Trophoblast cell (in vitro differentiated cells and primary cell): ENCODE measurements around the gene MARK4.
A peak's percentile ranks its signal among the peaks of the same experiment; 100 is the strongest.

Experiments
- DNase-seq, 2 donors: peaks; one replicate each; pipeline ENCODE4 v3.0.0-alpha.2; 2016
- H2AFZ ChIP-seq: 2 replicates; pipeline ENCODE4 v1.6.1; 2013; ENCODE audit warnings: low read length, moderate library complexity, mild to moderate bottlenecking; ENCODE audit not compliant: insufficient read depth, poor library complexity
- H2AK5ac ChIP-seq: 2 replicates; pipeline ENCODE4 v1.6.1; 2013; ENCODE audit warnings: mild to moderate bottlenecking, low read length
- H2BK120ac ChIP-seq: 2 replicates; pipeline ENCODE4 v1.6.1; 2013; ENCODE audit warnings: low read length, mild to moderate bottlenecking, moderate library complexity; ENCODE audit not compliant: insufficient read depth, poor library complexity
- H2BK12ac ChIP-seq: 2 replicates; pipeline ENCODE4 v1.6.1; 2013; ENCODE audit warnings: mild to moderate bottlenecking, low read length, moderate library complexity
- H2BK5ac ChIP-seq: 2 replicates; pipeline ENCODE4 v1.6.1; 2013; ENCODE audit warnings: low read length, low read depth, moderate library complexity, mild to moderate bottlenecking; ENCODE audit not compliant: poor library complexity
- H3K14ac ChIP-seq: 2 replicates; pipeline ENCODE4 v1.6.1; 2013; ENCODE audit warnings: mild to moderate bottlenecking, low read length
- H3K18ac ChIP-seq: 2 replicates; pipeline ENCODE4 v1.6.1; 2013; ENCODE audit warnings: mild to moderate bottlenecking, low read length
- H3K23ac ChIP-seq: 2 replicates; pipeline ENCODE4 v1.6.1; 2013; ENCODE audit warnings: low read length
- H3K27ac ChIP-seq: 2 replicates; pipeline ENCODE4 v1.5.1; 2013; ENCODE audit warnings: low read depth, mild to moderate bottlenecking, inconsistent platforms, low read length, moderate library complexity
- H3K27me3 ChIP-seq: 2 replicates; pipeline ENCODE4 v1.6.1; 2013; ENCODE audit warnings: inconsistent platforms, mild to moderate bottlenecking, low read length, moderate library complexity; ENCODE audit not compliant: insufficient read depth
- H3K36me3 ChIP-seq, 2 experiments: 1 replicate in 1 of 2; 2 replicates in 1 of 2; pipeline ENCODE4 v1.6.1; 2013; ENCODE audit warnings: low read length in 2 of 2, mild to moderate bottlenecking in 2 of 2, moderate library complexity in 1 of 2; ENCODE audit not compliant: insufficient read depth in 2 of 2, control insufficient read depth in 1 of 2
- H3K4ac ChIP-seq: 2 replicates; pipeline ENCODE4 v1.6.1; 2013; ENCODE audit warnings: low read depth, mild to moderate bottlenecking, low read length, moderate library complexity
- H3K4me1 ChIP-seq, 2 experiments: 1 replicate in 1 of 2; 2 replicates in 1 of 2; pipeline ENCODE4 v1.6.1; 2013; ENCODE audit warnings: low read length in 2 of 2, mild to moderate bottlenecking in 2 of 2, moderate library complexity in 1 of 2; ENCODE audit not compliant: insufficient read depth in 2 of 2, control insufficient read depth in 1 of 2
- H3K4me2 ChIP-seq: 2 replicates; pipeline ENCODE4 v1.6.1; 2013; ENCODE audit warnings: inconsistent platforms, mild to moderate bottlenecking, low read length, moderate library complexity
- H3K4me3 ChIP-seq: 2 replicates; pipeline ENCODE4 v1.5.1; 2013; ENCODE audit warnings: mild to moderate bottlenecking, low read depth, low read length, inconsistent platforms
- H3K79me1 ChIP-seq: one replicate; pipeline ENCODE4 v1.6.1; 2013; ENCODE audit warnings: low read length
- H3K79me2 ChIP-seq: 2 replicates; pipeline ENCODE4 v1.6.1; 2013; ENCODE audit warnings: low read length, mild to moderate bottlenecking; ENCODE audit not compliant: control insufficient read depth, insufficient read depth, poor library complexity
- H3K9ac ChIP-seq: 2 replicates; pipeline ENCODE4 v1.6.1; 2013; ENCODE audit warnings: mild to moderate bottlenecking, low read length
- H3K9me3 ChIP-seq: 2 replicates; pipeline ENCODE4 v1.6.1; 2013; ENCODE audit warnings: low read depth, mild to moderate bottlenecking, control low read depth, inconsistent platforms, low read length; ENCODE audit not compliant: insufficient read depth
- H4K12ac ChIP-seq: 2 replicates; pipeline ENCODE4 v1.6.1; 2013; ENCODE audit warnings: low read depth, mild to moderate bottlenecking, low read length, moderate library complexity
- H4K8ac ChIP-seq: 2 replicates; pipeline ENCODE4 v1.6.1; 2013; ENCODE audit warnings: low read depth, mild to moderate bottlenecking, low read length, moderate library complexity
- H4K91ac ChIP-seq: one replicate; pipeline ENCODE4 v1.6.1; 2013; ENCODE audit warnings: low read depth, mild to moderate bottlenecking, low read length, moderate library complexity
- WGBS: extraction: QIAGEN DNeasy Blood & Tissue Kit; methylation state at CpG from one replicate; pipeline ENCODE4 v1.1.7; 2013; ENCODE audit warnings: missing lambda C conversion rate; ENCODE audit not compliant: insufficient read length, insufficient coverage; ENCODE audit errors: extremely low coverage; 5-methylcytosine and 5-hydroxymethylcytosine counted together

The MARK4 gene

GRCh38 chr19:45336696-45337251, 85.7 kb downstream of the MARK4 start:
- H4K12ac ChIP-seq: peak overlapping the region; percentile 2
- DNase-seq: no peak
- WGBS: no CpG with 5 or more reads among the region's 11 CpGs
- no peak overlapping the region for H2AFZ ChIP-seq
- no peak overlapping the region for H4K8ac ChIP-seq
- H3K4me3 ChIP-seq: no peak overlapping the region
- H3K79me1 ChIP-seq: no peaks in the 10 kb centered on the region
- no peak overlapping the region for H4K91ac ChIP-seq
- no peak overlapping the region for H2AK5ac ChIP-seq
- no peak overlapping the region for H3K9ac ChIP-seq
- no peak overlapping the region for H3K4me2 ChIP-seq
- H3K4ac ChIP-seq: no peak overlapping the region
- no peak overlapping the region for H2BK12ac ChIP-seq
- no peak overlapping the region for H3K18ac ChIP-seq
- H3K79me2 ChIP-seq: no peaks in the 10 kb centered on the region
- peaks cover 6% of the 10 kb centered on the region for H3K9me3 ChIP-seq
- H3K27ac ChIP-seq: no peak overlapping the region
- peaks cover 8% of the 10 kb centered on the region for H3K27me3 ChIP-seq
- no peaks in the 10 kb centered on the region for H3K36me3 ChIP-seq
- peaks cover 0 to 8% of the 10 kb centered on the region in 2 experiments for H3K4me1 ChIP-seq
- no peak overlapping the region for H3K23ac ChIP-seq
- no peak overlapping the region for H2BK120ac ChIP-seq
- H2BK5ac ChIP-seq: no peak overlapping the region
- H3K14ac ChIP-seq: no peak overlapping the region

DNA sequence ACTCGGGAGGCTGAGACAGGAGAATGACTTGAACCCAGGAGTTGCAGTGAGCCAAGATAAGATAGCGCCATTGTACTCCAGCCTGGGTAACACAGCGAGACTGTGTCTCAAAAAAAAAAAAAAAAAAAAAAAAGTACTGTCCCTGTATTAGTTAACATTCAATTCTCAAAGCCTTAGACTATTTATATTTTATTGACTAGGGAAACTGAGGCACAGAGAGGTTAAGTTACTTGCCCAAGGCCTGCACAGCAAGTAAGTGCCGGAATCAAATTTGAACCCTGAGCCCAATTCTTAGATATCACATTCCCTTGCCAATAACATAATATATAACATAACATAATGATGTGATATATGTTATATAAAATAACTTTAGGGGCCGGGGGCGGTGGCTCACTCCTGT, 88.6 kb downstream of the MARK4 start:
- no peak overlapping the region for H4K12ac ChIP-seq
- no peak overlapping the region for H2AK5ac ChIP-seq
- peaks cover 5% of the 10 kb centered on the region for H3K9me3 ChIP-seq
- peaks cover 8% of the 10 kb centered on the region for H3K27me3 ChIP-seq
- no peak overlapping the region for H2BK12ac ChIP-seq
- H4K91ac ChIP-seq: no peak overlapping the region
- H3K4me3 ChIP-seq: no peak overlapping the region
- no peak overlapping the region for H3K4ac ChIP-seq
- no peak overlapping the region for H3K23ac ChIP-seq
- no peak for DNase-seq
- H4K8ac ChIP-seq: no peak overlapping the region
- H3K14ac ChIP-seq: no peak overlapping the region
- no CpG with 5 or more reads among the region's 6 CpGs for WGBS
- no peaks in the 10 kb centered on the region for H3K79me1 ChIP-seq
- no peak overlapping the region for H3K9ac ChIP-seq
- no peaks in the 10 kb centered on the region for H3K79me2 ChIP-seq
- H3K27ac ChIP-seq: no peak overlapping the region
- no peaks in the 10 kb centered on the region for H3K36me3 ChIP-seq
- no peak overlapping the region for H3K18ac ChIP-seq
- H2BK120ac ChIP-seq: no peak overlapping the region
- no peak overlapping the region for H2AFZ ChIP-seq
- peaks cover 0 to 8% of the 10 kb centered on the region in 2 experiments for H3K4me1 ChIP-seq
- H2BK5ac ChIP-seq: no peak overlapping the region
- H3K4me2 ChIP-seq: no peak overlapping the region

DNA sequence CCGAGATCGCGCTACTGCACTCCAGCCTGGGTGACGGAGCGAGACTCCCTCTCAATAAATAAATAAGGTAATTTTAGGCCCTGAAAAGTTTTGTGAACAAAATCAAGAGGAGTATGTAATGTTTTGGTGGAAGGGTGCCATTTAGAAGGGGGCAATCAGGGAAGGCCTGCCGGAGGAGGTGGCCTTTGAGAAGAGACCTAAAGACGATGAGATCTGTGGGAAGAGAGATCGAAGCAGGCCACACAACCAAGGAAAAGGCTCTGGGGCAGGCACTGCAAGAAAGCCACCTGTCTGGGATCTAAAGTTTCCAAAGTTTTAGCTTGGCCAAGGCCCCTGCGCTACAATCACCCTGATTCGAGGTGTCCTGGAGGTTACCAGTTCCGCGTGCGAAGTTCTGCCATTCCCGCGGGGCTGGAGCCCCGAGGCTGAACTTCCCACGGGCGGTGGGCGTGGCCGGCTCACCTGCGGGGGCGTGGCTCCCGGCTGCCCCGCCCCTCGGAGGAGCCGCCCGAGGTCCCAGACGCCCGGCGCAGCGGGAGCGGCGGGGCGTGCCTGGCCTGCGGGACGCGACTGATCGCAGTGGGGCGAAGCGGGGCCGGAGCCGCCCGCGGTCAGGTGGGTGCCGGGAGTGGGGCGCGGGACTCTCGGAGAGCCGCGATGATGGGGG, 89.3 kb downstream of the MARK4 start, which contains the start of gene KLC3:
TSS of gene KLC3 (plus strand) at position 519 of the 667 bp plus-strand sequence. CDS start 4,792 bp downstream, outside the sequence.
- peak within 1 kb of the TSS; percentile 53 for H3K4me3 ChIP-seq
- DNase-seq: peak; percentile 27 to 66
- H2AK5ac ChIP-seq: no peak within 1 kb of the TSS
- WGBS: no CpG with 5 or more reads among the region's 50 CpGs
- H3K27me3 ChIP-seq: peaks cover 8% of the 10 kb centered on the region
- no peak within 1 kb of the TSS for H3K9ac ChIP-seq
- H3K4me2 ChIP-seq: peak within 1 kb of the TSS; percentile 61
- H3K36me3 ChIP-seq: no peaks in the 10 kb centered on the region
- no peak within 1 kb of the TSS for H3K18ac ChIP-seq
- no peak within 1 kb of the TSS for H2BK12ac ChIP-seq
- no peak within 1 kb of the TSS for H2BK5ac ChIP-seq
- H3K79me2 ChIP-seq: no peaks in the 10 kb centered on the region
- H4K91ac ChIP-seq: no peak within 1 kb of the TSS
- no peak within 1 kb of the TSS for H4K8ac ChIP-seq
- H4K12ac ChIP-seq: no peak within 1 kb of the TSS
- H3K79me1 ChIP-seq: no peaks in the 10 kb centered on the region
- peaks cover 0 to 8% of the 10 kb centered on the region in 2 experiments for H3K4me1 ChIP-seq
- H3K9me3 ChIP-seq: peaks cover 5% of the 10 kb centered on the region
- peak within 1 kb of the TSS; percentile 26 for H3K14ac ChIP-seq
- no peak within 1 kb of the TSS for H3K23ac ChIP-seq
- peak within 1 kb of the TSS; percentile 79 for H2AFZ ChIP-seq
- H3K27ac ChIP-seq: no peak within 1 kb of the TSS
- no peak within 1 kb of the TSS for H3K4ac ChIP-seq
- H2BK120ac ChIP-seq: no peak within 1 kb of the TSS

- Histone ChIP-seq H2AFZ (peak overlapping the region; percentile 79), H3K9me3 (peaks cover 5% of the 10 kb centered on the region), H4K8ac (no peak overlapping the region), H3K9ac (no peak overlapping the region), H4K91ac (no peak overlapping the region), H3K14ac (peak overlapping the region; percentile 26), H3K27ac (no peak overlapping the region), H3K79me2 (no peaks in the 10 kb centered on the region), H3K4ac (no peak overlapping the region), H2BK5ac (no peak overlapping the region), H3K4me1 (peaks cover 0 to 8% of the 10 kb centered on the region in 2 experiments), H3K18ac (no peak overlapping the region), H3K4me3 (peak overlapping the region; percentile 53), H2BK120ac (no peak overlapping the region), H3K79me1 (no peaks in the 10 kb centered on the region), H3K27me3 (peaks cover 8% of the 10 kb centered on the region), H3K36me3 (no peaks in the 10 kb centered on the region), H3K23ac (no peak overlapping the region), H3K4me2 (peak overlapping the region; percentile 61), H2BK12ac (no peak overlapping the region), H2AK5ac (no peak overlapping the region), H4K12ac (no peak overlapping the region)
- WGBS: no CpG with 5 or more reads among the region's 25 CpGs
- DNase-seq: no peak
Measured at GRCh38 chr19:45340899-45341453, 89.9 kb downstream of the MARK4 start.
